Hematopoietic multipotent progenitor cell (in vitro differentiated cells): ENCODE results near the gene FRAS1. TPM values are rescaled to one million over a fixed set of nuclear protein-coding genes. Genes with fewer than 3 reads are reported as not detected.
A peak's percentile ranks its signal among the peaks of the same experiment; 100 is the strongest.
"Not testable (repeated sequence)": the region's sequence is repeated elsewhere in the genome, so short reads cannot be mapped to it uniquely, and the experiment has no call there.

Experiments
- DNase-seq, 3 donors: peaks; one replicate each; pipeline ENCODE4 v3.0.0-alpha.2; 2011 to 2015; ENCODE audit warnings: low read depth in 2 of 3, low spot score in 2 of 3
- total RNA-seq: library from RNA; depleted of rRNA; stranded (reverse); fragments of >200 nt; gene quantifications from one replicate; pipeline ENCODE4 v1.2.3, GENCODE V29; 2012

Gene FRAS1
- total RNA-seq, 1 donor, result under 0.01 TPM

GRCh38 chr4:78528327-78528726, 471.2 kb downstream of the FRAS1 start:
- no peak for DNase-seq

DNA sequence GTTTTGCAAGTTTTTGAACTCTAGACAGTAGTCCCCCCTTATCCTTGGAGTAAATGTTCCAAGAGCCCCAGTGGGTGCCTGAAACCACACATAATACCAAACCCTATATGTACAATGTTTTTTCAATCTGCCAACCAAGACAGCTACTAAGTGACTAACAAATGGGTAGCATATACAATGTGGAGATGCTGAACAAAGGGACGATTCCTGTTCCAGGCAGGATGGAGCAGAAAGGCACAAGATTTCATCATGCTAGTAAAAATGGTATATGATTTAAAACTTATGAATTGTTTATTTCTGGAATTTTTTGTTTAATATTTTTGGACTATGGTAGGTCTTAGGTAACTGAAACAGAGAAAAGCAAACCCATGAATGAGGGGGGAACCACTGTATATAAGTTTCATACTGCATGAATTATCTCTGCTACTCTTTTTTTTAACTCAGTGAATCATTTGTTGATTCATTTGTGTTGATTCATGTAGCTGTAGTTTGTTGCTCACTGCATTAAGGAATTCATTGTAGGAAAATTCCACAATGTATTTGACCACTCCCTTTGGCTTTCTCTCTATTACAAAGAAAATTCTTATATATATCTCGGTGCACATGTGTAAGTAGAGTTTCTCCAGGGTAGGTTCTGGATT, 472.6 kb downstream of the FRAS1 start:
- no peak for DNase-seq

GRCh38 chr4:78532046-78532445, 474.9 kb downstream of the FRAS1 start:
- DNase-seq, result no peak

DNA sequence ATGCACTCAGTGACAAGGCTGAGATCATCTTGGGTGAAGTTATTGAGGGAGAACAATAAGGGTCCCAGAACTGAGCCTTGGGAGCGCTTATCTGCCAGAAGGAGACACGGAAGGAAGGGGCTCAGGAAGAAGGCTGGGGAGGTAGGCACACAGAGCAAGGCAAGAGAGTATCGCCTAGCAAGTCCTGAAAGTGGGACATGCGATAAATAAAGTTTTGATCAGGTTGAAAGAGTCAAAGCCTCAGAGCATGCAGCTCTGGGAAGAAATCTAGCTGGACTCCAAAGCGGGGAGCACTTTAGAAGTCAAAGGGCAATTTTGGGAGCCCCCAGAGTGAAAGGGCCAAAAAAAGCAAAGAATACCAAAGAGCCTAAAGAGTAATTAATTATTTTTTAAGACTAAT, 476.7 kb downstream of the FRAS1 start:
- no peak for DNase-seq

DNA sequence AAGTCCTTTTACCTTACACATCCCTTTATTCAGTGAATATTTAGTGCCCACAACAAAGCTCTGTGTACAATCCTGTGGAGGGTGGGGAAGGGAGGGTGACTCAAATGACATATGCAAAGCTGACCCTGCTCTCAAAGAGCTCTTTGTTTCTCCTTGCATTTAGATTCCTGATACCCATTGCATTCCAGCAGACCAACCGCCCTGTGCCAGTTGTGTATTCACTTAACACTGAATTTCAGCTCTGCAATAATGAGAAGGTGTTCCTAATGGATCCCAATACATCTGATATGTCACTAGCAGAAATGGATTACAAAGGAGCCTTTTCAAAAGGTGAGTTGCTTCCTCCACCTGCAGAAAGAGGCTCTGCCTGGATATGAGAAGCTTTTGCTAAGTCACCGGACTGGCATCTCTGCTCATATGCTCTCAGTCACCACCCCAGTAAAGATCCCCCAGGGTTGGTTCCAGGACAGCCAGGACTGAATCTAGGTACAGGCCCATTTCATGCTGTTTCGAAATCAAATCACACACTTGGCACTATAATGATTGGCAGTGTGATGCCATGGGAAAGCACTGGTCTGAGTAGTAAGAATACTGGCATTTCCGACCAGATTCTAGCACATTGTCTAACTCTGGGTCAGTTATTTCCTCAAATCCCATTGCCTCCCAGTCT, 477.3 kb downstream of the FRAS1 start:
- no peak for DNase-seq

- DNase-seq, result no peak
Observed at GRCh38 chr4:78542373-78542772, 485.2 kb downstream of the FRAS1 start.

GRCh38 chr4:78543424-78544125, 486.5 kb downstream of the FRAS1 start:
- no peak for DNase-seq

DNA sequence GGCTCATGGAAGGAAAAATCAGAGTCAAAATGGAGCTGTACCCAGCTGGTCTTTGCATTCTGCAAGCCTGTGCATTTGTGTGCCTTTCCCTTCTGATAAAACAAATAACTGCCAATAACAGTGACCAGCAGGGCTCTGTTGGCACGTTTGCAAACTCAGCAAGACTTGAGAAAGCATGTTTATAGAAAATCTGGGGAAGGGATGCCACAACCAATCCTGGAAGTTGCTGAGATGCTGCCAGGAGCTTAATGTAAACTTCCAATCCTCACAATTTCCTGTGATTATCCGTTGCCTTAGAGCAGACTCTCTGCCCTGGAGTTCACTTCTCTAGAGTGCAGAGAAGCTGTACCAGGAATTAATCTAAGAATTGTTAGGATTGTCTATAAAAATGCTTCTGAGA, 487.6 kb downstream of the FRAS1 start:
- DNase-seq, result no peak

GRCh38 chr4:78545275-78546246, 488.4 kb downstream of the FRAS1 start:
- no peak for DNase-seq

DNA sequence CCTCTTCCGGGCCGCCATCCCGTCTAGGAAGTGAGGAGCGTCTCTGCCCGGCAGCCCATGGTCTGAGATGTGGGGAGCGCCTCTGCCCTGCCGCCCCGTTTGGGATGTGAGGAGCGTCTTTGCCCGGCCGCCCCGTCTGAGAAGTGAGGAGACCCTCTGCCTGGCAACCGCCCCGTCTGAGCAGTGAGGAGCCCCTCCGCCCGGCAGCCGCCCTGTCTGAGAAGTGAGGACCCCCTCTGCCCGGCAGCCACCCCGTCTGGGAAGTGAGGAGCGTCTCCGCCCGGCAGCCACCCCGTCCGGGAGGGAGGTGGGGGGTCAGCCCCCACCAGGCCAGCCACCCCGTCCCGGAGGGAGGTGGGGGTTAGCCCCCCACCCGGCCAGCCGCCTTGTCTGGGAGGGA, 490.8 kb downstream of the FRAS1 start:
- DNase-seq, result not testable (repeated sequence)

- not testable (repeated sequence) for DNase-seq
Observed at GRCh38 chr4:78548889-78549288, 491.8 kb downstream of the FRAS1 start.

- DNase-seq, result peak in 2 of 3 donors; percentile 21 to 47
Observed at GRCh38 chr4:78551420-78552351, 494.6 kb downstream of the FRAS1 start, which contains the start of gene ANXA3. Gene ANXA3, plus strand, starts transcription at chr4:78551770. Its CDS starts 2,704 bp downstream, at chr4:78554474.

- peak in 1 of 3 donors; percentile 3 for DNase-seq
Observed at GRCh38 chr4:78552389-78553042, 495.4 kb downstream of the FRAS1 start.

DNA sequence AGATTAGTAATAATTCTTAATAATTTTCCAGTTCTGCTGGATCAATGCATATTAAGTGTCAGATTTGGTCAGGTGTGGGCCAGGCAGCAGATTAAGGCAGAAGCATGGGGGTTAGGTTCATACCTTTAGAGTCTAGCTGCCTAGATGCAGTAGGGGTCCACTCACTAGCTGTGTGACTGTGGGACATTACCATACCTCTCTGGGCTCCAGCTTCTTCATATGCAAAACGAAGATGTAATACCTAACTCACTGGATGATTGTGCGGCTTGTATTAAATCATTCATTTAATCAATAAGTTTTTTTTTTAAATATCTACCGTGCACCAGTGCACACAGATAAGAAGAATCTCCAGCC, 495.9 kb downstream of the FRAS1 start:
- no peak for DNase-seq

DNA sequence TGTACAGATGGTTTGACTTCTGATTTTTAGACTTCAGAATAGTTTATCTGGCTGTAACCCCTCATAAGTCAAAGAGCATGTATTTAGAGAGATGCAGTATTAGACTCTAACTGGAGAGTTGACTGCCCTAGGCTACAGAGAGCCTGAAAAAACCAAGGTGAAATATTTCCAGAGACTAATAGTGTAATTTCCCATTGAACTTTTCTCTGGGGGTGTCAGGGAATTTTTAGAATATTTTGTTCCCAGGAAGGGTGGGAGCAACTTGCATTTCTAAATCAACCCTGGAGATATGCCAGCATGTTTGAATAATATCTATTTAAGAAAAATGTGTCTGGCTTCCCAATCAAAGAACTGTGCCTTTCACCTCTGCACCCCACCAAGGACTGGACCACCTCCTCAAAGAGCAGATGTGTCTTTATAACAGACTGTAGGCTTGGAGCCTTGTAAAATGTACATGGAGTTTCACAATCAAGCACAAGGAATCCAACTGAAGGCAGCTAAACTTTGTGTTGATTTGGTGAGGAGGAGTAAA, 496.5 kb downstream of the FRAS1 start:
- DNase-seq, result no peak

GRCh38 chr4:78556665-78557064, 499.5 kb downstream of the FRAS1 start:
- no peak for DNase-seq

DNA sequence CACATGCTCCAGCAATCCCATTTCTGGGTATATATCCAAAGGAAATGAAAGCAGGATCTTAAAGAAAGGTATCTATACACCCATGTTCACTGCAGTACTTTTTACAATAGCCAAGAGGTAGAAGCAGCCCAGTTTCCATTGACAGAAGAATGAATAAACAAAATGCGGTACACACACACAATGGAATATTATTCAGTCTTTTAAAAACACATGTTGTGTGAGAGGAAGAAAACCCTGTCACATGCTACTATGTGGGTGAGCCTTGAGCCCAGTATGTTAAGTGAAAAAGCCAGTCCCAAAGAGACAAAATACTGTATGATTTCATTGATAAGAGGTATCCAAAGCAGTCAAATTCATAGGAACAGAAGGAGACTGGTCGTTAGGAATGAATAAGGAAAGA, 500.7 kb downstream of the FRAS1 start:
- no peak for DNase-seq

GRCh38 chr4:78558410-78558809, 501.3 kb downstream of the FRAS1 start:
- no peak for DNase-seq
